HG02884 (cell line): ENCODE measurements around the gene TLX3.
A peak's percentile ranks its signal among the peaks of the same experiment; 100 is the strongest.
"Not testable (repeated sequence)": the region's sequence is repeated elsewhere in the genome, so short reads cannot be mapped to it uniquely, and the experiment has no call there.

Source experiments
- ATAC-seq: cut with Tn5 transposase; IDR thresholded peaks from one replicate; pipeline ENCODE4 v1.9.1; 2021; ENCODE audit warnings: mild to moderate bottlenecking, moderate library complexity; ENCODE audit not compliant: unreplicated experiment

Gene TLX3

DNA sequence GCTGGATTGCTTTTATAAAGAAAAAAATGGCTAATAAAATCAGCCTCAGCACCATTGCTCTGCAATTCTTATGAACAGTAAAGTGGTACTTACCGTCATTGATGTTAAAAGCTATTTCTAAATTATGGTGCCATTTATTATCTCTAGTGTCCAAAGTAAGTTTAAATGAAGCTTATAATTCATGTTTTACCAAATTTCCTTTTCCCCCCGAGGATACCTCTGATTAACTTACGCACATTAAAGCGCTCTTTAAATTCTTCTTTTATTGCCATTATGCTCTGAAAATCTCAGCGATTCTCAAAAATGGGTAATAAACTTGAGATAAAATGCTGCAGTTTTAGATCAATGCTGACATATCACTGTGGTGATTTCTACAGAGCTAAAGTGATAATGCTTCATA lies 13.5 kb downstream of the TLX3 start:
- no peak for ATAC-seq

DNA sequence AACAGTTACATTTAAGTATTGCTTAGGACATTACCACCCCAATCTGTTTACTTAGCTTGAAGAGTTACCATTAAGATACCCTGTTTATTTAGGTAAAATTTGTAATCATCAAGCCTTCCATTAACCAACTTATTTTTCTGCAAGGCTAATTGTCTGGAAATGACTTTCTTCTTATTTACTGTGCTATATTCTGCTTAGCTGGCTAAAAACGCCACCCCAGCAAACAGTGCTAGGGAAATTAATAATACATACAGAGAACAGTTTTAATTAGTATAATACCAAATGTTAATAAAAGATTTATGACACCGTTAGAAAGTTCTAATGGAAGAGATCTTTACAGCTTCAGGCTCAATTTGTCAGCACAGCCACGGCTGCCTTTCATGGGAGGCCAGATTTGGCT lies 14.0 kb downstream of the TLX3 start:
- no peak for ATAC-seq

DNA sequence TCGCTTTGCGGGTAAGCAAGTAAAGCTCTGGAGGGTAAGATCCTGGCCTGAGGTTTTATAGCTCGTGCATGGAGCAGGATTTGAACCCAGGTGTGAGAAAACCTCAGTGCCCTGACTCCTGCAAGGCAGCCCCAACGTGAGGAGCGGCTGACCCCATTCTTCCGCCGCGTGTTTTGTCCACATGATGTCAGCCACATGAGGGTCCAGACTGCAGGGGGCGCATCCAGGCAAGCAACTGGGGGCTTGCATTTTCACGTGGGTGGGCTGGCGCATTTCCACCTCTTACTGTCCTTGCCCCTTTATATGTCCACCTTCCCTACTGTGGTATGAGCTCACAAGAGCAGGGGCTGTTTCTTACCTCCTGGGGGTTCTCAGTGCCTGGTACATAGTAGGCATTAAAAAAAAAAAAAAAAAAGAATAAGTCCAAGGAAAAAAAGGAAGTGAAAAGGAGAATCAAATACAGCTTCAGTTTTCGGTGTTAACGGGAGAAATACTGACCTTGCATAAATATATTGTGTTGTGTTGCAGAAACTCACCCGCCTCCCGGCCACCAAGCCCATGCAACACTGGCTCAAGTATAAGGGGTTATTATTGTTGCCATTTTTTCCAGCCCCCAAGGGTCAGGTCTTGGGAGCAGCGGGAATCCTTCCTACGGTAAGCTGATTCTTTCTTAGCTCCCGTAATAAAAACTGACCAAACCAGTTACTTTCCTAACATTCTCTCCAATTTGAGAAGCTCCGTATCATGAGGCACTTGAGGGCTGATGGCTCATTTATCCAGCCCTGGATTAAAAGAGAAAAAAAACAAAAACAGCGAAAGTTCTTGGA lies 15.0 kb downstream of the TLX3 start:
- ATAC-seq: no peak

DNA sequence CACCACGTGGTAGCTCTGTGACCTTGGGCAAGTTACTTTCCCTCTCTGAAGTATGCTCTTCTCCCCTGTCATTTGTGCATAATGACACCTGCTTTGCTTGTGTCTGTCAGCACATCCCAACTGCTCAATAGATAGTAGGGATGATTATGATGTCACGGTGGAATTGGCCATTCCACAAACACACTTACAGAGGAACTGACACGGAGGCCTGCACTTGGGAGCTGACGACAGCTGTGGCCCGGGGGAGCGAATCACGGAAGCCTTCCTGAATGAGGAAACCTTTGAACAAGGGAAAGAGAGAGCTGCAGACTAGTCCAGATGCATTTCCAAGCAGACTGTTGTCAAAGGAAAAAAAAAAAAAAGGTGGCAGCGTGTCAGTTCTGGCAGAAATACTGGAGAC lies 21.0 kb downstream of the TLX3 start:
- ATAC-seq: no peak

DNA sequence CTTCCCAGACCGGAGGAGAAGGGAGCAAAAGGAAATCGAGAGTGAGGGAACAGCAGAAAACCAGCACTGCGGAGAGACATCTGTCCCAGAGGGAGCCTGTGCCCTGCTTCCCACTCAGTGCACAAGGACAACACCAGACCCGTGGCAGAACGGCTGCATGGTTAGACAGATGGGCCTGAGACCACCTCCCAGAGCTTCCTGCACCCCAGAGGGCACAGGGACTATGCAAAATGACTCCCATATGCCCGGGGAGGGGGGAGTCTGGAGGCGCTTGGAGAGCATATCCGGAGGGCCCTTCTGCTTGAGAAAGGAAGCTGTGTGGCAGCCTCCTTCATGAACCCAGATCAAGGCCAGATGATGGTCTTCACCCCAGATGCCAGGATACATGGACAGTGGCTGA lies 26.6 kb downstream of the TLX3 start:
- no peak for ATAC-seq

DNA sequence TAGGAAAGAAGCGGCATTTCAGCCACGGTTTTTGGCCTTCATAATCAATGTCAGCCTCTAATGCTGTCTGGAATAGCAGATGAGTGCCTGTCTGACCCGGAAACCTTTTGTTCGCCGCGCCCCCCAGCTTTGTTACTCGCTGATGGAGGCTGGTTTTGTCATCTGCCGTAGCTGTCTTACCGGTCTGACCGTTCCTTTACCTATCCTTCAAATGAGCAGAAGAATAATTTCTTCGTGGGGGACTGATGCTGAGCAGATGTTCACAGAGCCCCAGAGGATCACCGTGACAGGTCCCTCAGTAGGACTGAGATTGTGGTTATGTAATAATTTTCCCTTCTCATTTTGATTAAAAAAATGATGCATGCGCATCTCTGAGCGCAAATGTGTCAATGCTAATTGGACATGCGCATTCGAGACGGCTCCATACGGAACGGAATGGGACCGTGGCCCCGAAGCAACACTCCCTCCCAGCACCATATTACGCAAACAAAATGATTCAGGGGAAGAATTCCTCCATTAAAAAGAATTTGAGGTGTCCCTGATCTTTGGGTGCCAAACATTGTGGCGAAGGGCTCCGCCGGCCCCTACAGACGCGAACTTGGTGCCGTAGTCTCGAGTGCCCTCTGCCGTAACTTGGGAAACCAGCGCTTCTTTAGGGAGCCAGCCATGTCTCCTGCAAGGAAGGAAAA lies 27.6 kb downstream of the TLX3 start:
- ATAC-seq: no peak

DNA sequence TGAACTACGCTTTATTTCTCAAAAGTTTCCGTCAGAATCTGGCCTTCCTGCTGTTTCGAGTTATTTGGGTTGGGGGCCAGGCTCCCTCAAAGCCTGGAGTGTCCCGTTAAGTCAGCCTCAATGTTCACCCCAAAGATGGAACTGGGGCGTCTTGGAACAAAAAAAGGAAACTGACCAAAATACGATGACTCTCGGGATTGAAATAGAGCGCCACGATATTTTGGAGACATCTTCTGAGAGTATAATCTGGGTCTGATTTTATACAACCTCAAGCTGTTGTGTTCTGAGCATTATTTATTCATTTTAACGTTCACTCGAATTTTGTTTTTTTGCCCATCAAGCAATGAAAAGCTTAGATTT lies 28.1 kb downstream of the TLX3 start:
- no peak for ATAC-seq

DNA sequence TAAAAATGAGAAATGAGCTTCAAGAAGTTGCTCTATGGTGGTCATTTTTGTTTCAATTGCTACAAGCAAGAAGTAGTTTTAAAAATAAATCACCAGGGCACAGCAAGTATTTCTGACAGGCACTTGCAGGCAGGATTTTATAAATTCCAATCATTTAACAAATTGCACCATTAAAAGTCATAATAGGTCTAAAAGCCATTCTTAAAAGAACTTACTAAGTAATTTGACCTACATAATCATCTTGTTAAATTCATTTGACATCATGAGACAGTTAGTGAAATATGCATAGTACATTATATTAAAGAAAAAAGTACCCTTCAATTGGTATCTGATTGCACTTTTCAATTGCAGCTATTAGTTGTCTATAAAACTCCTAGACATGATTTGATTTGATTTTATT lies 31.0 kb downstream of the TLX3 start:
- ATAC-seq: no peak

DNA sequence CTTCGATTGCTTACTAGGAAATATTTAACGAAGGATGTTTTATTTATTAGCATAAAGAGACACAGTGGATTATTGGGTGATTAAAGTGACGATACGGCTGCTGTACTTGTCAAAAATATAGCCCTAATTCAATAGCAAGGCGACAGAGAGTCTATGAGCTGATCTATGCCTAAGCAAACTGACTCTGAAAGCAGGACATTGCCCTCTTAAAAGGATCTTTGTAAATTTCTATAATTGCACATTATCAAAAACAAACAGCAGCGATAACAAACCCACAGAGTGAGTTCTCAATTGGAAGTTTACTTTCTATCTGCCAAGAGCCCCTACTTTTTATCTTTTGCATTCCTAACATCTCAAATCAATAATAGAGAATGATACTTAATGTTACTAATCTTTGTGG lies 31.4 kb downstream of the TLX3 start:
- no peak for ATAC-seq

DNA sequence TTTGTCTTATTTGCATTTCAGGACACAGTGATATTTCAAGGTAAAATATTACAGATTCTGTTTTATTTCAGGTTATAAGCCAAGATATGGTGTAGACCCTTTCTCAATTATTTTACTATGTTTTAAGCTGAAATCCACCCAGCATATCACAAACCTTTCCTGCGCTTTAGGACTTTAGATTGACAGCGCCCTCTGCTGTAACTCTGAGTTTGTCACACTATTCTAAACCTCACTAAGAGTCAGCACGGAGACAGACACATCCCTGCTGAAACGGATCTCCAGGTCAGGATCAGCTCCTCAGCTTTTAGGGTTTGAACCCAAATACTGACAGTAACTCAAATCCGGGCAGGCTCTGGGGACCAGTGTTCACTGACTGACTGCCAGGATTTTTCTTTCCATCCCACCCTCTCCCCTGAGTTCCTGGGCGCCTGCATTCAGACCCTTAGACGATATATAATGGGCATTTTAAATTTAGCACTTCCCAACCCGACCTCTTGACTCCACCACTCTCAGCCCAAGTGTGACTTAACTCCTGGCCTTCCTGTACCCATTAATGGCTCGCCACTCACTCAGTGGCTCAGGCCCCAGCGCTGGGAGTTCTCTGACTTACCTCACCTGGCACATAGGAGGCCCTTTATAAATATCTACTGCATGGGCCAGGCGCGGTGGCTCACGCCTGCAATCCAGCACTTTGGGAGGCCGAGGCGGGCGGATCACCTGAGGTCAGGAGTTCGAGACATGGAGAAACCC lies 33.5 kb downstream of the TLX3 start:
- peak; percentile 86 for ATAC-seq

DNA sequence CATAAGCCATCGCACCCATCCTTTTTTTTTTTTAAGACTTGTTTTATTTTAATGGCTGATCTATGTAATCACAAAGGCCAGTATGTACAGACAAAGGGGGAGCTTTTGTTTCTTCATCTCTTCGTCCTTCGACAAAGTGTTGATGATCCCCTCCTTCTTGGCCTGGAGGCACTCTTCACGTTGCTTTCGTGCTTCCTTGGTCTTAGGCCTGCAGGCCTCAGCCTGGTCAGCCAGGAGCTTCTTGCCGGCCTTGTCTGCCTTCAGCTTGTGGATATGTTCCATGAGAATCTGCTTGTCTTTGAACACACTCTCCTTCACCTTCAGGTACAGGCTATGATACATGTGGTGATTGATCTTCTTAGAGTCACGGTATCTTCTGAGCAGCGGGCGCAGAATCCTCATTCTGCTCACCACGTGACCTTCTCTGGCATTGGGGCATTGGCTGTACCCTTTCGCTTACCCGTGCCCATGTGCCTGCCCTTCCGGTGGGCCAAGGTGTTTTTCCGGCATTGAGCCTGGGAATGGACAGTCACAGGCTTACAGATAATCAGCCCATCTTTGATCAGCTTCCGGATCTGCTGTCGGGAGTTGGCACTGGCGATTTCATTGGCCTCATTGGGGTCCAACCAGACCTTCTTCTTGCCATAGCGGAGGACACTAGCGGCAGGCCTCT lies 36.0 kb downstream of the TLX3 start:
- no peak for ATAC-seq

DNA sequence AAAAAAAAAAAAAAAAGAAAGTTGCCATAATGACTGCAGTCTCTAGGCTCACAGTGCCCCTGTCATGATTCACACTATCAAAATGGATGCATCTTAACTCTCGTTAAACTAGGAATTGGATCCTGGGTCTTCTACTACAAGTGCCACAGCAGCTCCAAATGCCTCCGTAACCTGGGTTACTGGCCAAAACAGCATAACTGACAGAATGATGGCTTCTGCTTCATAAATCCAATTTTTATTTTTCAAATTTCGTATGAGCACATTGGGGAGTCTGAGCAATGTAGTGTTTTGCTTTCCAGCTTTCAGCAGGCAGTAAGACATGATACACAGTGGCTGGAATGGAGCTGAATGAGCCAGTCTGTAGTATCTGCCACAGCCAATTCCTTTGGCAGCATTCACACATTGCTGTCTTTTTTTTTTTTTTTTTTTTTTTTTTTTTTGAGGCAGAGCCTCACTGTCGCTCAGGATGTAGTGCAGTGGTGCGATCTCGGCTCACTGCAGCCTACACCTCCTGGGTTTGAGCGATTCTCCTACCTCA lies 42.6 kb downstream of the TLX3 start:
- no peak for ATAC-seq

DNA sequence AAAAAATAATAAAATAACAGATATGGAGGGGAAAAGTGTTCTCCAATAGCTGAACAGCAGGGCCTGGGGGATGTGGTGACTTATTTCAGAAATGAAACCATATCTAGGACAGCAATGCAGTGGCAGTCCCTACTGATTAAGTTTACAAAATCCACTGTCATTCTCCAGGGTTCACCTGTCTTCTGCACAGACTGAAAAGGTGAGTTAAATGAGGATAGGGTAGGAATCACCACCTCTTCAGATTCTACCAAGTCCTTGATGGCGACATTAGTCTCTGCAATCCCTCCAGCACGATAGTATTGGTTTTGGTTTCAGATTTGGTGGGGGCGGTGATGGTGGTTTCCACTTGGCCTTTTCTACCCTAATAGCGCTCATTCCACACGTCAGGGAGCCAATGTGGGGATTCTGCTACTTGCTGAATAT lies 46.3 kb downstream of the TLX3 start:
- ATAC-seq: peak; percentile 97

DNA sequence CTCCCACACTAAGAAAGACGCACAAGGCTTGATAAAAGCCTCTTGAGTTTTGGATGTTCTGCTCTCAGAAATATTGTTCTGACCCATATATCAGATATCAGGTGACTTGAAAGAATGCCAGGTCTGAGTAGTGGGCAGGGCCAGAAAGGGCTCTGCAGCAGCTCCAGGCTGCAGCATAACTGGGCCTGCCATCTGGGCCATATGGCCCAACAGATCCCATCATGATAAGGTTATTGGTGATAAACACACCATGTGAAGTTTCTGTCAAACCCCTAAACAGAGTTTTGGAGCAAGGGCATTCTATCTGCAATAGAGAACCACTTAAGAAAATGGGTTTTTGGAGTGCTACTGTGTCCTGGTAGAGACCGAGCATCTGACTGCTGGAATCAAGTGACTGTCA lies 48.8 kb downstream of the TLX3 start:
- no peak for ATAC-seq

DNA sequence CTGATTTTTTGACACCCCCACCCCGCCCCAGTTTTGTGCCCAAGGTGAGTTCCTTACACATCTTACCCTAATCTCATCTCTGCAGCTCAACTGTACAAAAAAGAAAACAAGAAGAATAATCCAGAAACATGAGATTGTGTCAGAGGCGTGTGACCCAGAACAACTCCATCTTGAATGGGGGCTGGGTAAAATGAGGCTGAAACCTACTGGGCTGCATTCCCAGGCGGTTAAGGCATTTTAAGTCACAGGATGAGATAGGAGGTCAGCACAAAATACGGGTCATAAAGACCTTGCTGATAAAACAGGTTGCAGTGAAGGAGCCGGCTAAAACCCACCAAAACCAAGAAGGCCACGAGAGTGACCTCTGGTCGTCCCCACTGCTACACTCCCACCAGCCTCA lies 52.1 kb downstream of the TLX3 start:
- ATAC-seq: not testable (repeated sequence)
